Measurements from ENCODE around the gene ACKR1.

DNA sequence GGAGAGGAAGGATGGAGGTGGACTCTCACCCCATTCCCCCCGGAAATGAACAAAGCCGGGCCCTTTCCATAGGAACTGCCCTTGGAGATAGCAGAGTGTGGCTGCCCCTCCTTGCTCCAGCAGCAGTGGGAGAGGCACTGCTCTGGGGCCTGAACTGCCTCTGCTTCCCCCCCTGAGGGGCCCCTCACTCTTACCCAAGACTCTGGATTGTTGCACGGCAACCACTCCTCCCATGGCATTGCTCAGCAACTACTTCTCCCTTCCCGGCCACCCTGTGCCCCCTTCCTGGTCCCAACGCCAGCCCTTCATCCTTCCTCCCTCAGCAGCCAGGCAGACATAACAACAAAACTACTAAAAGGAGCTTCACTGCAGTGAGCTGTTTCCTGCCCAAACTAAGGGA, 3.0 kb upstream of the ACKR1 start:
- TF ChIP-seq CTCF (IDR thresholded peaks at IDR 0.05) (no peak), POLR2A (IDR thresholded peaks at IDR 0.05) (no peak)

Data from adrenal gland (tissue), 5 donors.